K562 (cell line): ENCODE data around the gene PHYHD1. TPM values are rescaled to one million over a fixed set of nuclear protein-coding genes. Genes with fewer than 3 reads are reported as not detected.
A peak's percentile ranks its signal among the peaks of the same experiment; 100 is the strongest.

Experiments
- GATAD2B ChIP-seq: fragments of 450-650 bp; IDR thresholded peaks from 2 replicates; pipeline ENCODE4 v1.6.1; 2017; ENCODE audit warnings: mild to moderate bottlenecking, borderline replicate concordance
- HNRNPL ChIP-seq: fragments of 200-400 bp; formaldehyde crosslinking; IDR thresholded peaks from 2 replicates; pipeline ENCODE4 v1.6.1; 2017; ENCODE audit warnings: low read depth, mild to moderate bottlenecking, low read length
- MXI1 ChIP-seq: IDR thresholded peaks from 2 replicates; pipeline ENCODE4 v1.6.1; 2011; ENCODE audit warnings: low read depth, mild to moderate bottlenecking, improper control_type of control experiment, low read length
- PCBP1 ChIP-seq: fragments of 200-400 bp; formaldehyde crosslinking; IDR thresholded peaks from 2 replicates; pipeline ENCODE4 v1.6.1; 2018; ENCODE audit warnings: mild to moderate bottlenecking, low read depth, low read length; ENCODE audit not compliant: poor library complexity, severe bottlenecking
- PHF20 ChIP-seq: fragments of 450-650 bp; IDR thresholded peaks from 2 replicates; pipeline ENCODE4 v1.6.1; 2018; ENCODE audit not compliant: partially characterized antibody
- REST ChIP-seq, 2 experiments: fragments of 450-650 bp; formaldehyde crosslinking in 1 of 2; IDR thresholded peaks; 2 replicates each; pipeline versions ENCODE4 v1.4.0 to v1.6.1; 2014 to 2020; ENCODE audit warnings: mild to moderate bottlenecking in 2 of 2, borderline replicate concordance in 1 of 2, low read depth in 1 of 2
- TBP ChIP-seq: optimal IDR thresholded peaks from 2 replicates; pipeline ENCODE3; 2011; ENCODE audit warnings: low read depth, low read length, improper control_type of control experiment
- TEAD4 ChIP-seq, 2 experiments: sonication (generic) in 1 of 2; formaldehyde crosslinking in 1 of 2; IDR thresholded peaks; 2 replicates each; pipeline versions ENCODE4 v1.6.1 to v1.8.0; 2012 to 2022; ENCODE audit warnings: borderline replicate concordance in 1 of 2, inconsistent platforms in 1 of 2, low read length in 1 of 2, mild to moderate bottlenecking in 1 of 2, missing genetic modification reagents in 1 of 2
- ZNF324 ChIP-seq: fragments of 250-450 bp; sonication (Bioruptor Pico); IDR thresholded peaks from 2 replicates; pipeline ENCODE4 v1.4.0; 2020; ENCODE audit warnings: mild to moderate bottlenecking
- ZNF561 ChIP-seq: fragments of 450-650 bp; formaldehyde crosslinking; conservative IDR thresholded peaks from 2 replicates; pipeline ENCODE4 v1.4.0; 2020; ENCODE audit warnings: mild to moderate bottlenecking, moderate library complexity
- polyA plus RNA-seq, 8 experiments: library from polyadenylated mRNA; depleted of rRNA in 4 of 8; stranded (reverse) in 5 of 8; unstranded in 3 of 8; fragments of >200 nt; fragmentation: Nextera tagmentation in 2 of 8; fragmentation: Illumina TruSeq in 1 of 8; extraction: Ambion mirVana in 2 of 8; extraction: Trizol in 1 of 8; gene quantifications; 2 replicates each; pipeline versions ENCODE4 v1.2.1 to v1.2.3, GENCODE V29; 2011 to 2014; ENCODE audit warnings: inconsistent platforms in 1 of 8, missing spikeins in 1 of 8
- total RNA-seq, 7 experiments: library from RNA; depleted of rRNA in 6 of 7; stranded (reverse); fragments of >200 nt in 6 of 7; fragmentation: Illumina TruSeq in 2 of 7; extraction: Trizol in 2 of 7; gene quantifications; 2 replicates each; pipeline versions ENCODE4 v1.2.1 to v1.2.3, GENCODE V29; 2011 to 2021; ENCODE audit warnings: low replicate concordance in 1 of 7
- TF ChIP-seq, protein P1 (sequence below): fragments of 250-450 bp; sonication (Bioruptor Pico); IDR thresholded peaks from 2 replicates; pipeline ENCODE4 v1.8.0; 2021; ENCODE audit warnings: borderline replicate concordance, mild to moderate bottlenecking, moderate library complexity; ENCODE audit not compliant: poor library complexity, severe bottlenecking
- TF ChIP-seq, protein P2 (sequence below): fragments of 450-650 bp; IDR thresholded peaks from 2 replicates; pipeline ENCODE4 v1.6.1; 2018; ENCODE audit not compliant: partially characterized antibody

Gene PHYHD1
- total and polyA plus RNA-seq, 9 of the 15 experiments (the other 6 are each of a cell fraction or from before 2014, with no cell fraction given): 0.36 to 1.3 (median 0.80) TPM

DNA sequence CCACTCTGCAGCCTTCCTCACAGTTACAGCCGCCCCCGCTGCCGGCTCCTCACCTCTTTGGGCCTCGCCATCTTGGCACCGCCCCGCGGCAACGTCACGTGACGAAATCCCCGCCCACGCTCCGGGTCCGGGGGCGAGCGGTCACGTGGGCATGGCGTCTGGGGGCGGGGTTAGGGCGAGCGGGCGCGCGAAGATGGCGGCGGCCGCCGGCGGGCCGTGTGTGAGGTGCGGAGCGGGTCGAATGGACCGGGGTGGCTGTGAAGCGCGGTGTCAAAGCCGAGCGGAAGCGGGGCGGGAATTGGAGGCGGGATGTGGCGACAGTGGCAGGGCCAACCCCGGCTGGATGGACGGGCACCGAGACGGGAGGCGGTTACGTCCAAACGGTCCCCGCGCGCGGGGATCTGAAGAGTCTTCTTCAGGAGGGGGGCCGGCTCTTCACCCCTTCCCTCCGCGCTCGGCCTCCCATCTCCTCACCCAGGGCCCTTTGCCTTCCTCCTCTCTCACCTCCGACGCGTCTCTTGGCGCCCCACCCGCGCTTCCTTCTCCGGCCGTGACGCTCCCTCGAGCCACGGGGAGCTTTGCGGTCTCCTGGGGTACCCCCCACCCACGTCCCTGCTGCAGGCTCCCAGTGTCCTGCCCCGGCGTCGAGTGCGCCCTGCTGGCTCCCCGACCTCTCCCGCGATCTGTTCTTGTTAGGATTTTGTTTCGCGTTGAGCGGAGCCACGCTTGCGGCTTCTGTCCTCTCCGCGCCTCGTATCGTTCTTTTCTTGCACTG lies 26.9 kb downstream of the PHYHD1 start, which contains the start of the genes DOLK and NUP188 (continued):
- TF ChIP-seq REST (IDR thresholded peaks at IDR 0.05; ENCODE audit: borderline replicate concordance) (peak; percentile 96), REST (CRISPR knock-in tag; IDR thresholded peaks at IDR 0.05; ENCODE audit: low read depth) (0 out of 2 replicates have a peak, but pooled peaks have one; percentile 45), ZNF561 (CRISPR knock-in tag) (no peak), PCBP1 (peak; percentile 59), TEAD4 (IDR thresholded peaks at IDR 0.05; ENCODE audit: low read length) (peak; percentile 35; the same call in 1 of the 2 replicates), TEAD4 (CRISPR knock-in tag; IDR thresholded peaks at IDR 0.05; ENCODE audit: borderline replicate concordance) (no peak), TBP (peak; percentile 93), GATAD2B (no peak), ZNF324 (0 out of 2 replicates have a peak, but pooled peaks have one; percentile 28), PHF20 (peak; percentile 87), MXI1 (no peak), HNRNPL (peak; percentile 62; the same call in 1 of the 2 replicates)
- TF ChIP-seq, protein P1, sequence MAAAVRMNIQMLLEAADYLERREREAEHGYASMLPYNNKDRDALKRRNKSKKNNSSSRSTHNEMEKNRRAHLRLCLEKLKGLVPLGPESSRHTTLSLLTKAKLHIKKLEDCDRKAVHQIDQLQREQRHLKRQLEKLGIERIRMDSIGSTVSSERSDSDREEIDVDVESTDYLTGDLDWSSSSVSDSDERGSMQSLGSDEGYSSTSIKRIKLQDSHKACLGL: peak; percentile 71
- TF ChIP-seq, protein P2, sequence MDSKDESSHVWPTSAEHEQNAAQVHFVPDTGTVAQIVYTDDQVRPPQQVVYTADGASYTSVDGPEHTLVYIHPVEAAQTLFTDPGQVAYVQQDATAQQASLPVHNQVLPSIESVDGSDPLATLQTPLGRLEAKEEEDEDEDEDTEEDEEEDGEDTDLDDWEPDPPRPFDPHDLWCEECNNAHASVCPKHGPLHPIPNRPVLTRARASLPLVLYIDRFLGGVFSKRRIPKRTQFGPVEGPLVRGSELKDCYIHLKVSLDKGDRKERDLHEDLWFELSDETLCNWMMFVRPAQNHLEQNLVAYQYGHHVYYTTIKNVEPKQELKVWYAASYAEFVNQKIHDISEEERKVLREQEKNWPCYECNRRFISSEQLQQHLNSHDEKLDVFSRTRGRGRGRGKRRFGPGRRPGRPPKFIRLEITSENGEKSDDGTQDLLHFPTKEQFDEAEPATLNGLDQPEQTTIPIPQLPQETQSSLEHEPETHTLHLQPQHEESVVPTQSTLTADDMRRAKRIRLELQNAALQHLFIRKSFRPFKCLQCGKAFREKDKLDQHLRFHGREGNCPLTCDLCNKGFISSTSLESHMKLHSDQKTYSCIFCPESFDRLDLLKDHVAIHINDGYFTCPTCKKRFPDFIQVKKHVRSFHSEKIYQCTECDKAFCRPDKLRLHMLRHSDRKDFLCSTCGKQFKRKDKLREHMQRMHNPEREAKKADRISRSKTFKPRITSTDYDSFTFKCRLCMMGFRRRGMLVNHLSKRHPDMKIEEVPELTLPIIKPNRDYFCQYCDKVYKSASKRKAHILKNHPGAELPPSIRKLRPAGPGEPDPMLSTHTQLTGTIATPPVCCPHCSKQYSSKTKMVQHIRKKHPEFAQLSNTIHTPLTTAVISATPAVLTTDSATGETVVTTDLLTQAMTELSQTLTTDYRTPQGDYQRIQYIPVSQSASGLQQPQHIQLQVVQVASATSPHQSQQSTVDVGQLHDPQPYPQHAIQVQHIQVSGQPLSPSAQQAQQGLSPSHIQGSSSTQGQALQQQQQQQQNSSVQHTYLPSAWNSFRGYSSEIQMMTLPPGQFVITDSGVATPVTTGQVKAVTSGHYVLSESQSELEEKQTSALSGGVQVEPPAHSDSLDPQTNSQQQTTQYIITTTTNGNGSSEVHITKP: peak; percentile 58
